HG03558 (cell line): ENCODE results near the gene OR11G2.
"Not testable (repeated sequence)": the region's sequence is repeated elsewhere in the genome, so short reads cannot be mapped to it uniquely, and the experiment has no call there.

Experiments used
- ATAC-seq: cut with Tn5 transposase; IDR thresholded peaks from one replicate; pipeline ENCODE4 v1.9.1; 2021; ENCODE audit warnings: moderate number of reproducible peaks; ENCODE audit not compliant: unreplicated experiment; ENCODE audit errors: extremely low read depth

Gene OR11G2

GRCh38 chr14:20190596-20190995 is at the start of gene OR11G2:
Gene OR11G2, plus strand, starts transcription at chr14:20190896. Its CDS starts 6,542 bp downstream, at chr14:20197438.
- no peak for ATAC-seq

- ATAC-seq: no peak
Measured at GRCh38 chr14:20143911-20144310, 46.8 kb upstream of the OR11G2 start.

GRCh38 chr14:20144820-20145219 is 45.9 kb upstream of the OR11G2 start:
- no peak for ATAC-seq

- ATAC-seq: no peak
Measured at GRCh38 chr14:20164462-20164861, 26.2 kb upstream of the OR11G2 start.

GRCh38 chr14:20167091-20167490 is 23.6 kb upstream of the OR11G2 start:
- ATAC-seq: no peak

- not testable (repeated sequence) for ATAC-seq
Measured at GRCh38 chr14:20169852-20170251, 20.8 kb upstream of the OR11G2 start.

GRCh38 chr14:20174205-20174604 is 16.5 kb upstream of the OR11G2 start:
- not testable (repeated sequence) for ATAC-seq

GRCh38 chr14:20176330-20176729 is 14.4 kb upstream of the OR11G2 start:
- ATAC-seq: no peak

- ATAC-seq: no peak
Measured at GRCh38 chr14:20177433-20177974, 13.2 kb upstream of the OR11G2 start.

GRCh38 chr14:20179218-20179617 is 11.5 kb upstream of the OR11G2 start:
- ATAC-seq: no peak

GRCh38 chr14:20179880-20180279 is 10.8 kb upstream of the OR11G2 start:
- ATAC-seq: no peak

GRCh38 chr14:20180486-20180885 is 10.2 kb upstream of the OR11G2 start:
- ATAC-seq: no peak

GRCh38 chr14:20184181-20184580 is 6.5 kb upstream of the OR11G2 start:
- no peak for ATAC-seq

GRCh38 chr14:20191396-20191795 is 700 bp downstream of the OR11G2 start:
- ATAC-seq: no peak

- no peak for ATAC-seq
Measured at GRCh38 chr14:20194101-20194500, 3.4 kb downstream of the OR11G2 start.

- ATAC-seq: not testable (repeated sequence)
Measured at GRCh38 chr14:20195170-20195569, 4.5 kb downstream of the OR11G2 start.

- ATAC-seq: no peak
Measured at GRCh38 chr14:20195911-20196310, 5.2 kb downstream of the OR11G2 start.

GRCh38 chr14:20197459-20197858 is 6.8 kb downstream of the OR11G2 start:
- ATAC-seq: no peak

- ATAC-seq: no peak
Measured at GRCh38 chr14:20198991-20199390, 8.3 kb downstream of the OR11G2 start.

- no peak for ATAC-seq
Measured at GRCh38 chr14:20204721-20205120, 14.0 kb downstream of the OR11G2 start.

- ATAC-seq: no peak
Measured at GRCh38 chr14:20209595-20209994, 18.9 kb downstream of the OR11G2 start.

GRCh38 chr14:20212406-20212805 is 21.7 kb downstream of the OR11G2 start:
- ATAC-seq: not testable (repeated sequence)

- no peak for ATAC-seq
Measured at GRCh38 chr14:20215196-20215595, 24.5 kb downstream of the OR11G2 start.
